GM23248 (cell line): ENCODE measurements around the gene TPCN1.

Experiments
- EZH2 ChIP-seq: fragments of 200-600 bp; sonication (generic); IDR thresholded peaks from 2 replicates; pipeline ENCODE4 v1.6.1; 2018; ENCODE audit warnings: antibody characterized with exemption, mild to moderate bottlenecking; ENCODE audit not compliant: insufficient read depth, poor library complexity, severe bottlenecking
- EZH2phosphoT487 ChIP-seq: fragments of 200-600 bp; sonication (generic); IDR thresholded peaks from 2 replicates; pipeline ENCODE4 v1.6.1; 2018; ENCODE audit warnings: antibody characterized with exemption, moderate library complexity, mild to moderate bottlenecking, low read depth; ENCODE audit not compliant: insufficient read depth

GRCh38 chr12:113185180-113186032, 35.9 kb upstream of the TPCN1 start, which contains the start of the genes DDX54 and RITA1:
- TF ChIP-seq EZH2phosphoT487 (no peak), EZH2 (no peak)
